Fibroblast of skin of right quadriceps (primary cell): ENCODE results near the gene LDB3.

Source experiments
- DNase-seq: peaks from one replicate; pipeline ENCODE4 v3.0.0-alpha.2; 2013

LDB3 gene

GRCh38 chr10:86742230-86742629, 73.9 kb downstream of the LDB3 start:
- DNase-seq: no peak

GRCh38 chr10:86744067-86744725, 75.9 kb downstream of the LDB3 start:
- DNase-seq: no peak

- no peak for DNase-seq
These were observed 79.7 kb downstream of the LDB3 start for GRCh38 chr10:86747796-86748581.

- DNase-seq: no peak
These were observed 81.5 kb downstream of the LDB3 start for GRCh38 chr10:86749854-86750253.

- no peak for DNase-seq
These were observed 83.2 kb downstream of the LDB3 start for GRCh38 chr10:86751477-86751876.

- DNase-seq: no peak
These were observed 84.0 kb downstream of the LDB3 start for GRCh38 chr10:86752311-86752710.

- no peak for DNase-seq
These were observed 84.7 kb downstream of the LDB3 start for GRCh38 chr10:86753051-86753450.

GRCh38 chr10:86753638-86754434, 85.5 kb downstream of the LDB3 start:
- DNase-seq: no peak

GRCh38 chr10:86755454-86755739, 87.1 kb downstream of the LDB3 start:
- DNase-seq: no peak

GRCh38 chr10:86755740-86756510, 87.6 kb downstream of the LDB3 start:
- peak; percentile 72 for DNase-seq

- peak; percentile 94 for DNase-seq
These were observed 88.3 kb downstream of the LDB3 start, which contains the start of gene BMPR1A for GRCh38 chr10:86756511-86757112. BMPR1A (plus strand) TSS chr10:86756619; CDS start chr10:86876019, 119,400 bp downstream.

GRCh38 chr10:86757113-86757972, 89.0 kb downstream of the LDB3 start:
- DNase-seq: peak; percentile 74

- peak; percentile 25 for DNase-seq
These were observed 90.1 kb downstream of the LDB3 start for GRCh38 chr10:86758189-86759072.

GRCh38 chr10:86759073-86759672, 90.9 kb downstream of the LDB3 start:
- no peak for DNase-seq

- no peak for DNase-seq
These were observed 95.1 kb downstream of the LDB3 start for GRCh38 chr10:86763404-86763803.

- DNase-seq: no peak
These were observed 97.2 kb downstream of the LDB3 start for GRCh38 chr10:86765548-86765947.

- no peak for DNase-seq
These were observed 100.2 kb downstream of the LDB3 start for GRCh38 chr10:86768412-86769062.

GRCh38 chr10:86769991-86770390, 101.7 kb downstream of the LDB3 start:
- DNase-seq: no peak

GRCh38 chr10:86770412-86770960, 102.2 kb downstream of the LDB3 start:
- no peak for DNase-seq
